Suprapubic skin (tissue), 4 donors: ENCODE data around the gene CNTROB. TPM values are rescaled to one million over a fixed set of nuclear protein-coding genes. Genes with fewer than 3 reads are reported as not detected.

ENCODE experiments used
- DNase-seq, 2 donors: peaks; one replicate each; pipeline ENCODE4 v3.0.0-alpha.2; 2019; ENCODE audit warnings: low spot score in 2 of 2
- H3K27ac ChIP-seq: fragments of 200-600 bp; sonication (generic); one replicate; pipeline ENCODE4 v1.5.1; 2019
- H3K27me3 ChIP-seq: fragments of 200-600 bp; sonication (generic); one replicate; pipeline ENCODE4 v1.5.1; 2019
- H3K36me3 ChIP-seq: fragments of 200-600 bp; sonication (generic); one replicate; pipeline ENCODE4 v1.5.1; 2019
- H3K4me1 ChIP-seq: fragments of 200-600 bp; sonication (generic); one replicate; pipeline ENCODE4 v1.5.1; 2019
- H3K4me3 ChIP-seq: fragments of 200-600 bp; sonication (generic); one replicate; pipeline ENCODE4 v1.5.1; 2019; ENCODE audit warnings: mild to moderate bottlenecking
- H3K9me3 ChIP-seq: fragments of 200-600 bp; sonication (generic); one replicate; pipeline ENCODE4 v1.5.1; 2019
- CTCF ChIP-seq, 2 donors: fragments of 200-600 bp in 1 of 2; fragments of 450-650 bp in 1 of 2; sonication (generic) in 1 of 2; IDR thresholded peaks; one replicate each; pipeline ENCODE4 v1.5.1; 2016 to 2019; ENCODE audit warnings: antibody characterized with exemption in 2 of 2, mild to moderate bottlenecking in 1 of 2, moderate library complexity in 1 of 2
- EP300 ChIP-seq: sonication (generic); formaldehyde crosslinking; IDR thresholded peaks from one replicate; pipeline ENCODE4 v1.6.1; 2017; ENCODE audit warnings: antibody characterized with exemption
- POLR2A ChIP-seq, 2 donors: fragments of 450-650 bp; IDR thresholded peaks; one replicate each; pipeline ENCODE4 v1.6.1; 2017; ENCODE audit warnings: antibody characterized with exemption in 2 of 2, mild to moderate bottlenecking in 2 of 2, moderate library complexity in 2 of 2
- POLR2AphosphoS5 ChIP-seq, 3 donors: sonication (generic); formaldehyde crosslinking; IDR thresholded peaks; one replicate each; pipeline ENCODE4 v1.6.1; 2017; ENCODE audit warnings: antibody characterized with exemption in 3 of 3
- WGBS: methylation state at CpG from one replicate; pipeline ENCODE4 v1.1.5; 2018; 5-methylcytosine and 5-hydroxymethylcytosine counted together
- total RNA-seq, 4 donors: library from RNA; depleted of rRNA; stranded (reverse); fragments of >200 nt; gene quantifications; one replicate each; pipeline ENCODE4 v1.1.0, GENCODE V29; 2016

The CNTROB gene
- total RNA-seq, 4 donors from 2014 or later, result 23.7 to 57.0 (median 30.8) TPM

GRCh38 chr17:7982173-7982572 is 50.2 kb downstream of the CNTROB start:
- Histone ChIP-seq H3K27me3 (peaks cover 12% of the 10 kb centered on the region), H3K4me1 (no peaks in the 10 kb centered on the region), H3K9me3 (no peaks in the 10 kb centered on the region), H3K27ac (no peak overlapping the region), H3K36me3 (no peaks in the 10 kb centered on the region), H3K4me3 (no peak overlapping the region)
- TF ChIP-seq POLR2A (IDR thresholded peaks at IDR 0.05) (no peak), POLR2AphosphoS5 (IDR thresholded peaks at IDR 0.05) (no peak), EP300 (no peak), CTCF (IDR thresholded peaks at IDR 0.05) (no peak)
- WGBS, result 54% methylated on average over 7 of the region's 7 CpGs
- DNase-seq, result peak in 1 of 2 donors; percentile 57

DNA sequence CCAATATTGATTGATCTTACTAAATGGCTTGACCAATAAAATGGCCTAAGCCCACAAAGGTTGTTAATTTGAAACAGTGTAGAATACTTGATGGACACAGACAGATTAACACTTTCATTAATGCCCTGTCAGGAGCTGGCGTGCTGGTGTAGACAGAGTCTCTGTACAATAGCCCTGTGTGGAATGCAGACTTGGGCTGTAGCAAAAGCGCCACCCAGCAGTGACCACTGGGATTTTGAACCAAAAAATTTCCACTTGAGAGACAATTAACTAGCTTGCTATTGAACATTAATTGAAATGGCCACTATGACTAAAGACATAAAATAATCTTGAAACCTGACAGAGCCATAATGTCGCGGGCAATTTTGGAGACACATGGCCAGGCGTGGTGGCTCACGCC is 50.7 kb downstream of the CNTROB start:
- H3K9me3 ChIP-seq, result no peaks in the 10 kb centered on the region
- 85% methylated on average over 6 of the region's 6 CpGs for WGBS
- H3K27me3 ChIP-seq, result peaks cover 15% of the 10 kb centered on the region
- no peak overlapping the region for H3K4me3 ChIP-seq
- no peak overlapping the region for H3K27ac ChIP-seq
- peak in 1 of 2 donors; percentile 41 for DNase-seq
- no peaks in the 10 kb centered on the region for H3K36me3 ChIP-seq
- no peaks in the 10 kb centered on the region for H3K4me1 ChIP-seq
- no peak for TF ChIP-seq POLR2AphosphoS5 (IDR thresholded peaks at IDR 0.05)
- no peak for TF ChIP-seq CTCF (IDR thresholded peaks at IDR 0.05)
- no peak for TF ChIP-seq EP300
- no peak for TF ChIP-seq POLR2A (IDR thresholded peaks at IDR 0.05)

- WGBS, result 90% methylated on average over 9 of the region's 9 CpGs
- Histone ChIP-seq H3K4me1 (peaks cover 10% of the 10 kb centered on the region), H3K9me3 (no peaks in the 10 kb centered on the region), H3K27me3 (peaks cover 17% of the 10 kb centered on the region), H3K4me3 (no peak overlapping the region), H3K36me3 (no peaks in the 10 kb centered on the region), H3K27ac (no peak overlapping the region)
- peak in 1 of 2 donors; percentile 44 for DNase-seq
- TF ChIP-seq CTCF (IDR thresholded peaks at IDR 0.05) (no peak), POLR2AphosphoS5 (IDR thresholded peaks at IDR 0.05) (no peak), EP300 (no peak), POLR2A (IDR thresholded peaks at IDR 0.05) (no peak)
Measured at GRCh38 chr17:7984904-7985303, 52.9 kb downstream of the CNTROB start.

DNA sequence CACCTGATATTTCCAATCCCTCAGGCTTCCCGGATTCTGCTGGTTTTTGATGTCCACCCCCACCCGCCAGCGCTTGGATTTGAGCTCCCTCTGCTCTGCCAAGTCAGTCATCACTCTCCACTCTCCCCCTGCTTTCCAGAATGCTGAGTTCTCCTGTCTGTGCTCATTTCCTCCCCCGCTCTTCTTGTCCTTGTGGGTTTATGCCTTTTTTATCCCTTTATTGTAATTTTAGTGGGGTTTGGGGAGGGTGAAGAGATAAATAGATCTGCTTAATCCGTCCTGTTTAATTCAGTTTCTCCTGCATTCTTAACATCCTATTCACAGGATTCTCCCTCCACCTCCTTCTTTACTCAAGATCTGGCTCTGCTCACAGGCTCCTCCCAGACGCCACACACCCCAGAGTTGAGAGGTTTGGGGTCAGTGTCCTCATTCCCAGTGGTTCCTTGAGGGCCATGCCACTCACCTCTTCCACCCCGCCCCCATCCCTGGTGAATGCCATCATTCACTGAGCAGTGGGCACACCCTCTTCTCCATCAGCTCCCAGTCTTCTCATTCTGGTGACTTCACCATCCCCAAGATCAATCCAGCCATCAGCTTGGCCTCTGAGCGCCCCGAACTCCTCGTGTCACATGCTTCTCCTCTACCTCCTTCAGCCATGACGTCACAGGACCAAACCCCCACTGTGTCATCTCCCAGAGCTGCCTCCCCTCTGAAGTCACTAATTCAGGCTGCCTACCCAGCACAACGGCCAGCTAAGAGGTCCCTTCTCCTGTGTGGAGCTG is 55.3 kb downstream of the CNTROB start:
- Histone ChIP-seq H3K9me3 (no peaks in the 10 kb centered on the region), H3K4me3 (no peak overlapping the region), H3K36me3 (no peaks in the 10 kb centered on the region), H3K27me3 (peaks cover 17% of the 10 kb centered on the region), H3K27ac (no peak overlapping the region), H3K4me1 (peaks cover 18% of the 10 kb centered on the region)
- DNase-seq, result no peak
- 69% methylated on average over 12 of the region's 12 CpGs for WGBS
- no peak for TF ChIP-seq EP300
- TF ChIP-seq CTCF (IDR thresholded peaks at IDR 0.05), result no peak
- no peak for TF ChIP-seq POLR2AphosphoS5 (IDR thresholded peaks at IDR 0.05)
- no peak for TF ChIP-seq POLR2A (IDR thresholded peaks at IDR 0.05)

DNA sequence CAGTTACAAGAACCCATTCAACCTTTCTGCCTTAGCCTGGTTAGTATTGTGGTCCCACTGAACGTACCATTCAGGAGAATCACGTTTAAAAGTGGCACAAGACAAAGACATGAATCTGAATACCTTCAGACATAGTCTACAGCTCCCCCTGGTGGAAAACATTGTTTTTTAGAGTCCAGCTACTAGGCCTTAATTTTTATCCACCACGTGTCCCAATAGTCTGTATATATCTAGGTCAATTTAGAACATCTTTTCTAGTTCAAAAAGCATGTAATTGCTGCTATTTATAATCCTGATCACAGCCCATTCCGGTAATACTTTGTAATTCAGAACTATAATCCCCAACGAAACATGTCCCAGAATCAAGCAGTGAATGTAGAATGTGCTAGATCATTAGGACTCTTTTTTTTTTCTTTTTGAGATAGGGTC is 56.8 kb downstream of the CNTROB start:
- no peak overlapping the region for H3K27ac ChIP-seq
- no peaks in the 10 kb centered on the region for H3K36me3 ChIP-seq
- peaks cover 17% of the 10 kb centered on the region for H3K27me3 ChIP-seq
- peaks cover 18% of the 10 kb centered on the region for H3K4me1 ChIP-seq
- TF ChIP-seq POLR2AphosphoS5 (IDR thresholded peaks at IDR 0.05), result no peak
- peak; percentile 49 to 91 for TF ChIP-seq CTCF (IDR thresholded peaks at IDR 0.05)
- no peak overlapping the region for H3K4me3 ChIP-seq
- no peaks in the 10 kb centered on the region for H3K9me3 ChIP-seq
- peak in 1 of 2 donors; percentile 18 for DNase-seq
- 13% methylated on average over 5 of the region's 5 CpGs for WGBS
